ENCODE measurements around the gene BAG5. TPM values are rescaled to one million over a fixed set of nuclear protein-coding genes. Genes with fewer than 3 reads are reported as not detected.

Gene BAG5
- total and polyA plus RNA-seq, 2 of the 8 experiments (the other 6 are each of a cell fraction or from before 2014, with no cell fraction given): 7.4 to 29.5 TPM

DNA sequence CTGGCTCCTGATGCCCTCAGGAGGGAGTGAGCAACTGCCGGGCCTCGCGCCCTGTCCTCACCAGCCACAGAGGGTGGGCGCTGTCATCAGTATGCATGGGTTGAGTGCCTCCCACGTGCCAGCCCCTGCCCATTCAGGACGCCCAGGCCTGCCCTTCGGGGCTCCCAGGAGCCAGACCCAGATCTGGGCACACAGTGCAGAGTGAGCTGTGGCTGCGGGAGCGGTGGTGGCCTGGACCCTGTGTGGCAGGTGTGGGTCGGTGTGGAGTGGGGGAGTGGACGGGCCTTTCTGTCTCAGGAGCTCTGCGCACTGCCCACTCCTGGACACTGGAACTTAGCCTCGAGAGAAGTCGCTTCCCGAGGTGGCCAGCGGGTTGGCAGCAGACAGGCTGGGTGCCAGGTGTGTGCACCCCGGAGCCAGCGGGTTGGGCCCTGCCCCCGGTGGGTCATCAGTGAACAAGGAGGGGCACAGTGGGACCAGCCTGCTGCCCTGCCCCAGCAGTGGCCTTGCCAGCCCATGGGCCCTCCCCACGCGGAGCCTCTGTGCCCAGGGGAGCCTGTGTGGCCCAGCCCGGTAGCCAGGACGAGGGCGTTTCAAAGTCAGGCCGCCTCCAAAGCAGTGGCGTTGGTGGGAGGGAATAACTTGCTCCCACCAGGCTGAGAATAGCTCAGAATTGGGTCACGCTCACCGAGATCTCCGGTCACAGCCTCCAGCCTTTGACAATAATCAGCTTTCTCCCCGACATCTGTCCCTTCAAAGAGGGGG lies 24.0 kb downstream of the BAG5 start:
- POLR2A ChIA-PET (ENCODE audit: partially characterized antibody): interaction anchor here (0.8 to 29.8 kb wide), 9 partner anchors 8 to 65 kb away, joined by 3 to 844 read pairs (median 3); partner anchors contain the start of genes CKB and TRMT61A
- no peak overlapping the region for H3K4me2 ChIP-seq (ENCODE audit: insufficient read depth in 1 of 2, low read depth in 2 of 2, low read length in 2 of 2)
- no peak overlapping the region for H3K14ac ChIP-seq (ENCODE audit: insufficient read length)
- no peak overlapping the region for H2AK5ac ChIP-seq (ENCODE audit: low read depth, low read length)
- no peaks in the 10 kb centered on the region for H3K9me3 ChIP-seq (ENCODE audit: insufficient read depth in 2 of 2, low read depth in 1 of 2, low read length in 1 of 2)
- H3K4me3 ChIP-seq (ENCODE audit: extremely low read depth in 1 of 4, insufficient read depth in 2 of 4, low read depth in 3 of 4, low read length in 4 of 4): no peak overlapping the region
- H4K20me1 ChIP-seq (replicated peaks in 1 of 2; ENCODE audit: control insufficient read depth in 1 of 2, insufficient read depth in 2 of 2, low read length in 2 of 2): peaks cover 3 to 20% of the 10 kb centered on the region in 2 experiments
- no peak overlapping the region for H2BK120ac ChIP-seq (replicated peaks; ENCODE audit: low read depth, low read length)
- no peak overlapping the region for H3K27ac ChIP-seq (ENCODE audit: low read depth, low read length)
- no peak overlapping the region for H2BK20ac ChIP-seq (ENCODE audit: low read length)
- peaks cover 0 to 24% (median 21%) of the 10 kb centered on the region in 4 experiments; a peak in 6 of 7 replicates for H3K4me1 ChIP-seq (replicated peaks in 1 of 4; ENCODE audit: control insufficient read depth in 3 of 4, insufficient read depth in 4 of 4, low read length in 3 of 4)
- H3K79me2 ChIP-seq (ENCODE audit: control insufficient read depth in 1 of 2, insufficient read depth in 2 of 2, low read length in 2 of 2): no peaks in the 10 kb centered on the region
- no peak overlapping the region for H3K9ac ChIP-seq (replicated peaks in 1 of 4; ENCODE audit: extremely low read depth in 1 of 4, low read depth in 3 of 4, low read length in 3 of 4)
- H4K91ac ChIP-seq (replicated peaks; ENCODE audit: insufficient read length, low read length): no peak overlapping the region
- H3K56ac ChIP-seq (replicated peaks; ENCODE audit: insufficient read length, low read depth, low read length): no peak overlapping the region
- FAIRE-seq (no peak), DNase-seq (ENCODE audit: low read depth in 1 of 2, low spot score in 2 of 2) (no peak)
- no peaks in the 10 kb centered on the region; a peak in 2 of 7 replicates for H3K27me3 ChIP-seq (replicated peaks in 1 of 4; ENCODE audit: control insufficient read depth in 3 of 4, extremely low read depth in 1 of 4, insufficient read depth in 3 of 4, low read length in 3 of 4)
- H2BK5ac ChIP-seq (ENCODE audit: low read depth, low read length): no peak overlapping the region; the same call in 1 of the 2 replicates
- H3K23ac ChIP-seq (ENCODE audit: insufficient read length): no peak overlapping the region
- H2BK15ac ChIP-seq (ENCODE audit: low read length): no peak overlapping the region
- H2AFZ ChIP-seq (ENCODE audit: low read length): no peak overlapping the region
- TF ChIP-seq TBP (IDR thresholded peaks at IDR 0.05; ENCODE audit: low read depth, low read length) (no peak), ZNF274 (IDR thresholded peaks at IDR 0.05; ENCODE audit: borderline replicate concordance, extremely low read depth, low read length) (no peak), PHF8 (conservative IDR thresholded peaks at IDR 0.05; ENCODE audit: low read depth, low read length) (no peak), SP4 (IDR thresholded peaks at IDR 0.05; ENCODE audit: low read length) (no peak)
- H3K23me2 ChIP-seq (ENCODE audit: low read depth, low read length): no peaks in the 10 kb centered on the region
- H2BK12ac ChIP-seq (ENCODE audit: low read depth, low read length): no peak overlapping the region
- H3K36me3 ChIP-seq (ENCODE audit: control insufficient read depth in 2 of 4, insufficient read depth in 4 of 4, low read length in 3 of 4): peaks cover 0 to 14% (median 0%) of the 10 kb centered on the region in 4 experiments; a peak in 1 of 8 replicates
- H4K8ac ChIP-seq (ENCODE audit: extremely low read depth, insufficient read depth, low read length): no peak overlapping the region
- CTCF ChIA-PET (ENCODE audit: partially characterized antibody): interaction anchor here (0.9 to 28.8 kb wide), 5 partner anchors 7 to 29 kb away, joined by 3 to 921 read pairs (median 6); partner anchors contain the start of genes CKB and TRMT61A
- H3K4ac ChIP-seq (replicated peaks; ENCODE audit: insufficient read length, low read depth, low read length): no peak overlapping the region
- no peaks in the 10 kb centered on the region for H3K79me1 ChIP-seq (ENCODE audit: low read depth, low read length)
- H3K18ac ChIP-seq (ENCODE audit: extremely low read depth, low read length): no peak overlapping the region
- 82% methylated on average over 30 of the region's 30 CpGs; no CpG with 5 or more reads in 1 of the 2 experiments for WGBS, 2 experiments (ENCODE audit: extremely low coverage in 1 of 2, insufficient coverage in 1 of 2, insufficient read length in 1 of 2, insufficient replicate concordance in 2 of 2, low coverage in 1 of 2, low lambda C conversion rate in 2 of 2, missing lambda C conversion rate in 1 of 2)
- no peak overlapping the region for H4K5ac ChIP-seq (ENCODE audit: insufficient read length, low read depth, low read length)

All from H1 (cell line).